GM18873 (cell line): ENCODE results near the gene PRPS2.

Source experiments
- ATAC-seq: cut with Tn5 transposase; IDR thresholded peaks from one replicate; pipeline ENCODE4 v1.9.1; 2021; ENCODE audit warnings: mild to moderate bottlenecking, moderate library complexity, moderate number of reproducible peaks; ENCODE audit not compliant: unreplicated experiment, low FRiP score

The PRPS2 gene

GRCh38 chrX:12791257-12792228 lies at the start of gene PRPS2:
Gene PRPS2 (plus strand): TSS chrX:12791412. CDS start chrX:12791498, 86 bp downstream.
- ATAC-seq = no peak

- no peak for ATAC-seq
These were observed 49.8 kb upstream of the PRPS2 start for GRCh38 chrX:12741416-12741815.

DNA sequence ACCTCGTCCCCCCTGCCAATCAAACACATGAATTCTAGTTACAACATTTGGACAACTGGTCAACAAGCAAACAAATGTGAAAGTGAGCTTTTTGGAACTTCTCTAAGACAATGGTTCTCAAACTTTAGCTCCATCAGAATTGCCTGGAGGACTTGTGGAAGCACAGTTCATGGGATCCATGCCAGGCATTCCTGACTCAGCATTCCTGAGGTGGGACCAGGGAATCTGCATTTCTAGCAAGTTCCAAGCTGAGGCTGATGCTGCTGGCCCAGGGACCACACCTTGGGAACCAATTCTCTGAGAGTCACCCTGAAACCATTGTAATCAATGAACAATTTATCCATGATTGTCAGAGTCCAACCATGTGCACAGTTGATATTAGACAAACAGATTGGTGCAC lies 43.8 kb upstream of the PRPS2 start:
- ATAC-seq = no peak

- no peak for ATAC-seq
These were observed 39.3 kb upstream of the PRPS2 start for GRCh38 chrX:12751887-12752286.

- no peak for ATAC-seq
These were observed 37.8 kb upstream of the PRPS2 start for GRCh38 chrX:12753366-12753765.

GRCh38 chrX:12758291-12758690 lies 32.9 kb upstream of the PRPS2 start:
- no peak for ATAC-seq

- ATAC-seq = no peak
These were observed 23.4 kb upstream of the PRPS2 start for GRCh38 chrX:12767856-12768255.

DNA sequence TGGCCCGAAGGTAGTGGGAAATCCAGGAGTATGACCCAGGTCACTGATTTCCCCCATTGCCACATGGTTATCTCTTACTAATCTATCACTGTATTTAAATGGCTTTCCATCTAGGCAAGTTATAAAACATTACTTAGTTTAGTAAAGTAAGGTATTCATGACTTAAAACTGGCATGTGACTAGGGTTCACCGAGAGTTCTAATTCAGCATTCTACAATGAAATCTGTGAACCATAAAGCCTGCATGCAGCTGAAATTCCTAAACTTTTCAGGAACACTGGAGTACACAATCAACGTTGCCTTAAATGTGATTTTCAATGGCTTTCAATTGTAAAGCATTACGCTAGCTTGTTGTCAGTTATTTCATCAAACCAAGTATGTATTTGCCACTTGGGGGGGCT lies 22.7 kb upstream of the PRPS2 start:
- ATAC-seq = no peak

DNA sequence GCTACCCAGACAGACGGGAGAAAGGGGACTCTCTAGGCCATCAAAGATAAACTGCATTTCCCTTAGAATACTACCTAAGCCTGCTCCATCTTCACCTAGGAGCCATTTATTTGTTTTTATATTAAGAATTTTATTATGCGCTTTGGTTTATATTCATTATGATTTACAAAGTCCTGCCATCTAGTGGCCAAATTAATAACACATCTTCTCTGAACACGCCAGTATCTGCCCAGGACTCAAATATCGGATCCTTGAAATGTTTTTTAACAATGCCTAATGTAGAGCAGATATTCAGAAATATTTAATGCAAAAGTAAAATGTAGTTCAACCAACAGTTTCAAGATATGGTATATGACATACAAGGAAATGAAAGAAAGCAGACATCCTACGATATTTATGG lies 20.8 kb upstream of the PRPS2 start:
- ATAC-seq = no peak

GRCh38 chrX:12771445-12772069 lies 19.7 kb upstream of the PRPS2 start:
- peak; percentile 95 for ATAC-seq

- no peak for ATAC-seq
These were observed 13.5 kb upstream of the PRPS2 start for GRCh38 chrX:12777670-12778069.

DNA sequence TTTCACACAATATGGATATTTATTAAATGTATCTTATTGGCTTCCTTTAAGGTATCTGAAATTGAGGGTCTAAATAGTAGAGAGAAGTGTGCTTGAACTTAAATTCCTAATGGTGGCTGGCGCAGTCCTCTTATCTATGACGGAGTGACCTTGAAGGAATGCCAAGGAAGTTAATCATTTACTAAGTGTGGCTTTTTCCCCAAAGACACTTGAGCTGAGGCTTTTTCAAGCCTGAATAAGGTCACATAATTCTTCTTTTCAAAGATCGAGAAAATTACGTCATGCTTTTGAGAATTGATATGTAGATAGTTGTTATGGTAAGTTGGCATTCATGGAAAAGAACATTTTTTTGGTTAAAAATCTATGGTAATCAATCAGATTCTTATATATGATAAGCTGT lies 11.7 kb upstream of the PRPS2 start:
- no peak for ATAC-seq

- no peak for ATAC-seq
These were observed 2.6 kb upstream of the PRPS2 start for GRCh38 chrX:12788645-12789044.

DNA sequence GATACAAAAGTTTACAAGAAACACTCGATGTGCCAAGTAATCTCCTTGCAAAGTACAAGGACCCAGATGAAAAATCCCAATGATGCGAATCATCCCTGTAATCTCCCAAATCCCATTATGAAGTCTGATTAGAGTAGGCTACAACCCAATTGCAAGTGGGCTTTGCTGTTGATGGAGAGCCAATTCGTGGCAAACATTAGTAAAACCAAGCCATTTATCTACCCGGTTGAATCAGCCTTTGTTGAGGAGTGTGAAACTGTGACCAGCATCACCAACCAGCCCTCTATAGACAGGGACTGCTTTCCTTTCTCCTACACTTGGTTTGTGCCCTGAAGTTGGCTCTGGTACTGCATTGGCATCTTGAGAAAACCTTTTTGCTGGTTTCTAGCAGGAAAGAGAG lies 1.2 kb upstream of the PRPS2 start:
- ATAC-seq = no peak

- no peak for ATAC-seq
These were observed 341 bp upstream of the PRPS2 start for GRCh38 chrX:12790885-12791256.

- no peak for ATAC-seq
These were observed 1.5 kb downstream of the PRPS2 start for GRCh38 chrX:12792711-12793110.

GRCh38 chrX:12794654-12795053 lies 3.4 kb downstream of the PRPS2 start:
- no peak for ATAC-seq

GRCh38 chrX:12798601-12799000 lies 7.4 kb downstream of the PRPS2 start:
- ATAC-seq = no peak

GRCh38 chrX:12799118-12799517 lies 7.9 kb downstream of the PRPS2 start:
- no peak for ATAC-seq

DNA sequence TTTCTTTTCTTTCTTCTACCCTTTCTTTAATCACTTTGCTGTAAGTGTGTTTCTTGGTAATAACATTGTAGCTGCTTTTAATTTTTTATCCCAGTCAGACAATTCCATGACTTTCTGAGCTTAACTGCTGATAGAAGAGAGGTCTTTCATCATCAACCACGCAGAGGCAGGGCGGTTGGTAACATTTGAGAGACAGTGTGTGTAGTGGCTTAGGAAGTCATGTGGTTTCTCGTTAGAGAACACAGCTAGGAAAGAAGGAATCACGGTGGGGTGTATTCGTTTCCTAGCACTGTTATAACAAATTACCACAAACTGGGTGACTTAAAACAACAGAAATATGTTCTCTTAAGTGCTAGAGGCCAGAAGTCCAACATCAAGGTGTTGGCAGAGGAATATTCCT lies 11.5 kb downstream of the PRPS2 start:
- ATAC-seq = no peak

DNA sequence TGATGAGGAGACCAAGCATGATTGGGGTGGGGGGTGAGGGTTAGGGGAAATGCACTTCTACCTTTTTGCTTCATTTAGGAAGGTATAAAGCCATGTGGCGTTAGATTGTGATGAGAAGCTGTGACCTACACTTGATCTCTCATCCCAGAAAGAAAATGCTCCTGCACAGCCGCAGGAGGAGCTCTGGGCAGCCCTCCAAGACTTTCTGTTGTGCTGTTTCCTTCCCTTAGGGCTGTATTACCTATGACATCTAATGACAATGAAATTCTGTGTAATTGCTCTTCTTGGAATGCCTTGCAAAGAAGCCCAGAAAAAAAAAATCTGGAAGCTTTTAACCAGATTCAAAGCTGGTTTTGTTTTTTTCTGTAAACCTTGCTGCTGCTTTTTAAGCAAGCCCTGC lies 13.4 kb downstream of the PRPS2 start:
- no peak for ATAC-seq

GRCh38 chrX:12805333-12805732 lies 14.1 kb downstream of the PRPS2 start:
- ATAC-seq = no peak
